8988T (cell line): ENCODE data around the gene C17orf75.
"Not testable (repeated sequence)": the region's sequence is repeated elsewhere in the genome, so short reads cannot be mapped to it uniquely, and the experiment has no call there.

ENCODE experiments used
- DNase-seq: peaks from one replicate; pipeline ENCODE4 v3.0.0; 2011

C17orf75 gene

GRCh38 chr17:32342603-32343325 lies 791 bp upstream of the C17orf75 start:
- no peak for DNase-seq

GRCh38 chr17:32341141-32341856 lies 674 bp downstream of the C17orf75 start:
- DNase-seq, result no peak

GRCh38 chr17:32335687-32336086 lies 6.3 kb downstream of the C17orf75 start:
- DNase-seq, result no peak

- no peak for DNase-seq
Observed at GRCh38 chr17:32335046-32335445, 6.9 kb downstream of the C17orf75 start.

- DNase-seq, result no peak
Observed at GRCh38 chr17:32333187-32333586, 8.8 kb downstream of the C17orf75 start.

- no peak for DNase-seq
Observed at GRCh38 chr17:32331243-32332040, 10.5 kb downstream of the C17orf75 start.

GRCh38 chr17:32330147-32330546 lies 11.8 kb downstream of the C17orf75 start:
- no peak for DNase-seq

GRCh38 chr17:32327911-32328310 lies 14.1 kb downstream of the C17orf75 start:
- DNase-seq, result no peak

- no peak for DNase-seq
Observed at GRCh38 chr17:32323811-32324491, 18.0 kb downstream of the C17orf75 start.

GRCh38 chr17:32323046-32323445 lies 18.9 kb downstream of the C17orf75 start:
- no peak for DNase-seq

- no peak for DNase-seq
Observed at GRCh38 chr17:32320847-32321246, 21.1 kb downstream of the C17orf75 start.

- DNase-seq, result not testable (repeated sequence)
Observed at GRCh38 chr17:32320080-32320479, 21.9 kb downstream of the C17orf75 start.

- peak; percentile 58 for DNase-seq
Observed at GRCh38 chr17:32319548-32319905, 22.4 kb downstream of the C17orf75 start.

GRCh38 chr17:32318071-32318470 lies 23.9 kb downstream of the C17orf75 start:
- DNase-seq, result no peak

- DNase-seq, result no peak
Observed at GRCh38 chr17:32317353-32317752, 24.6 kb downstream of the C17orf75 start.

GRCh38 chr17:32316653-32317052 lies 25.3 kb downstream of the C17orf75 start:
- DNase-seq, result not testable (repeated sequence)

GRCh38 chr17:32315171-32315570 lies 26.8 kb downstream of the C17orf75 start:
- DNase-seq, result no peak

GRCh38 chr17:32314636-32315035 lies 27.3 kb downstream of the C17orf75 start:
- no peak for DNase-seq

GRCh38 chr17:32311028-32311536 lies 30.9 kb downstream of the C17orf75 start:
- no peak for DNase-seq

- no peak for DNase-seq
Observed at GRCh38 chr17:32307658-32308057, 34.3 kb downstream of the C17orf75 start.

- no peak for DNase-seq
Observed at GRCh38 chr17:32305049-32305448, 36.9 kb downstream of the C17orf75 start.

GRCh38 chr17:32303781-32304288 lies 38.1 kb downstream of the C17orf75 start:
- no peak for DNase-seq
